Measurements from ENCODE around the gene EDA. TPM values are rescaled to one million over a fixed set of nuclear protein-coding genes. Genes with fewer than 3 reads are reported as not detected.

The EDA gene
- 0.98 and 1.1 TPM in 2 replicates for total RNA-seq (2014; rRNA removed; shearing (Covaris generic))
- 2.1 and 2.5 TPM in 2 replicates for polyA plus RNA-seq (2015; cell fraction: cytosol; rRNA removed)
- 0.45 and 2.0 TPM in 2 replicates for polyA plus RNA-seq (2015; cell fraction: nucleus; rRNA removed)

DNA sequence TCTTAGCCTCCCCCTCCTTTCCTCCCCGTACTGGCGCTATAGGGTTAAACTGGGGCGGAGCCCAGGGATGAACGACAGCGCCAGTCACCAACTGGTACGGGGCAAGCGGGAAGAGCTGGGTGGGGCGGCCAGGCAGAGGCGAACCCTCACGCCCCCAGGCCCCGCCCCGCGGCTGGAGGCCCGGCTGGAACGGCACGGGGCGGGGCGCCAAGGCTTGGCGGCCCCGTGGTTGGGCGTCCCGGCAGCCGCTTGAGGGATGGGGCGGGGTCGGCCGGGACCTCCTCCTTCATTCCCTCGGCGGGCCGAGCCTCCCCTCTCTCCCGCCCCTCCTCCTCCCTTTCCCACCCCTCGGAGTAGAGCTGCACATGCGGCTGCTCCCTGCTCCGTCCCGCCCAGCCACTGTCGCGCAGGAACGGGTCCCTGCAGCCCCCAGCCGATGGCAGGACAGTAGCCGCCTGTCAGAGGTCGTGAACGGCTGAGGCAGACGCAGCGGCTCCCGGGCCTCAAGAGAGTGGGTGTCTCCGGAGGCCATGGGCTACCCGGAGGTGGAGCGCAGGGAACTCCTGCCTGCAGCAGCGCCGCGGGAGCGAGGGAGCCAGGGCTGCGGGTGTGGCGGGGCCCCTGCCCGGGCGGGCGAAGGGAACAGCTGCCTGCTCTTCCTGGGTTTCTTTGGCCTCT, at the start of gene EDA:
TSS of gene EDA (plus strand) at position 335 of the 678 bp plus-strand sequence.
- in situ Hi-C loops (cut with HindIII; ENCODE audit: low pct_unique_long_range_greater_than_20kb, low sequenced_read_pairs) = no loop called here
- peak; percentile 85 for DNase-seq (ENCODE audit: low read depth, low spot score)

DNA sequence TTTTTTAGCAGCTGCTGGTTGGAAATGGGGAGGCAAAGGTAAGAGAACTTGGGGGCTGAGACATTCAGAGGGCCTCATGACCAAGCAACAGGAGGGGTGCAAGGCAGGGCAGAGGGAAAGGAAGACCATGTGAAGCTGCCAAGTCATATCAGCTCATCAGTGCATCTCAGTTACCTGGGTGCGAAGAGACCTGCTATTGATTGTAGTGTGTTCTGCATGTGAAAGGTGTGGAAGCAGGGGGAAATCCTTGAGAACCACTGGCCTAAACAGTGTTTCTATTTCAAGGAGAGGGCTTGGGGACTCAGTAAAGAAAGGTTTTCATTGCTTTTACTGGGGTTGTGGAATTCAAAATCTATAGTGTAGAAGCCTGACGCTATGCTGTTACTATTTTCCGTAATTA, 47.1 kb upstream of the EDA start:
- no peak for DNase-seq (ENCODE audit: low read depth, low spot score)
- in situ Hi-C loops (cut with HindIII; ENCODE audit: low pct_unique_long_range_greater_than_20kb, low sequenced_read_pairs) = no loop called here

DNA sequence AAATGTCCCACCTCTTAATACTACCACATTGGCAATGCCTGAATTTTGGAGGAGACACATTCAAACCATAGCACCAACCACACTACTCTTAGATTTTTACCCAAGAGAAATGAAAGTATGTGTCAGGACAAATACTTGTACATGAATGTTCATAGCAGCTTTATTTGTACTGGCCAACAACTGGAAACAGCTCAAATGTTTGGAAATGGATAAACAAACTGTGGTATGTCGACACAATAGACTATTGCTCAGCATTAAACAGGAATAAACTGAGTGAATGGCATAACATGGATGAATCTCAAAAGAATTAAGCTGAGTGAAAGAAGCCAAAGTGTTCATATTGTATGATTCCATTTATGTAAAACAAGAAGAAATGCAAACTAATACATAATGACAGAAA, 18.5 kb upstream of the EDA start:
- in situ Hi-C loops (cut with HindIII; ENCODE audit: low pct_unique_long_range_greater_than_20kb, low sequenced_read_pairs) = no loop called here

DNA sequence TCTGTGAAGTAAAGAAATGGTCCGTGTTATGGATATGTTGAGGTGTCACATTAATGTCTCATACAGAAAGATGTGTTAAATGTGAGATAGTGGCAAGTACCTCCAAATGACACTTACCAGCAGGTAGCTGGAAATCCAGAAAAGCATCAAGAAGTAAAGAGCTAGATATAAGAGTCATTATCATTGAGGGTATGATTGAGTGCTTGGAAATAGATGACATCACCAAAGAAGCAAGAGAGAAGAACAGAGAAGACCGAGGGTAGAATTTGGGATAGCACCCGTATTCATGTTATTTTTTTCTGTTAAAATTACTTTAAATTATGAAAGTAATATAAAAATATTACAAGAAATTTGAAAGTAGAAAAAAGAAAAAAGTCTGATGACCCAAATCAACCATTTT, 15.7 kb upstream of the EDA start:
- DNase-seq (ENCODE audit: low read depth, low spot score) = no peak
- in situ Hi-C loops (cut with HindIII; ENCODE audit: low pct_unique_long_range_greater_than_20kb, low sequenced_read_pairs) = no loop called here

More for the DNA sequence above, 18.5 kb upstream of the EDA start:
- no peak for DNase-seq (ENCODE audit: low read depth, low spot score)

DNA sequence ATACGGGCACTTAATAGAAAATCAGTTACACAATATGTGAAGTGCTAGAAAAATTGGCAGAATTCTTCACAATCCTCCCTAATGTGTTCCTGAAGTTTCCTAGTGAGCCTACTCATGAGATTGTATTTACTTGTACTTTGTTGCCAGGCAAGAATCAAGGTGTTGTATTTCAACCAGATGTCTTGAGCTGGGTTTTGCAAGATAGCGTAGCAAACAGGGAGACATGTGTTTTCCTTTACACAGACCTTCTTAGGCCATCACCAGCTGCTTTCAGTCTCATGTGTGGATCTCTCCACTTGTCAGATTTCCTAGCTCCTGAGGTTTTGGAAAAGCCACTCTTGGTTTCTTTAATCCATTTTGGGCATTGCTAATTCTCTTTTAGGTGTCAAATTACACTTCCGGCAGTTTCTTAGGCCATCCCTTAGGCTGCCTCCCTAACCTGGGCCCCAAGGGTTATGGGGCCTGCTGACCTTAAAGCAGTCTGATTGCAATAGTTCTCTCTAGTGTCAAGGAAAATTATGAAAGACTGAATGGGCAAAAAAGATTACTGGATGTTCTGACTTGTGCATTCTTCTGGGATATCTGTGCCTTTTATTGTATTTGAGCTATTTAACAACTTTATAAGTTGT, 12.2 kb upstream of the EDA start:
- in situ Hi-C loops (cut with HindIII; ENCODE audit: low pct_unique_long_range_greater_than_20kb, low sequenced_read_pairs) = no loop called here
- DNase-seq (ENCODE audit: low read depth, low spot score) = no peak

DNA sequence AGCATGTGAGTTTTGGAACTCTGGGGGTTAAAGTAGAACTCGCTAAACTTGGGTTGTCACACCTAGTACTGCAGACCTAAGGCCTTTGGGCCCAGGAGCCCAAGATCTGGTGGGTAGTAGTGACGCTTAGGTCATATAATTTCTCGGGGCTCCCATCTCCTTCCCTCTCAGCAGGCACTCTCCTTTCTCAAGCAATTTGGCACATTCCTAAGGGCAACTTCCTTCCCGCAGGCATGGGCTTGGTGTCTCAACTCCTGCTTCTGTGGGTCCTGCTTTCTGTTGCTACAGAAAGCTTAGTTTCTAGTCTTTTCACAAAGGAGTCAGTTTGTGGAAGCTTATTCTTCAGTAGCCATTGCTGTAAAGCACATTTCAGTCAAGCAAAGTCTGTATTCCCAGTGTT, 10.4 kb upstream of the EDA start:
- DNase-seq (ENCODE audit: low read depth, low spot score) = no peak
- in situ Hi-C loops (cut with HindIII; ENCODE audit: low pct_unique_long_range_greater_than_20kb, low sequenced_read_pairs) = no loop called here

DNA sequence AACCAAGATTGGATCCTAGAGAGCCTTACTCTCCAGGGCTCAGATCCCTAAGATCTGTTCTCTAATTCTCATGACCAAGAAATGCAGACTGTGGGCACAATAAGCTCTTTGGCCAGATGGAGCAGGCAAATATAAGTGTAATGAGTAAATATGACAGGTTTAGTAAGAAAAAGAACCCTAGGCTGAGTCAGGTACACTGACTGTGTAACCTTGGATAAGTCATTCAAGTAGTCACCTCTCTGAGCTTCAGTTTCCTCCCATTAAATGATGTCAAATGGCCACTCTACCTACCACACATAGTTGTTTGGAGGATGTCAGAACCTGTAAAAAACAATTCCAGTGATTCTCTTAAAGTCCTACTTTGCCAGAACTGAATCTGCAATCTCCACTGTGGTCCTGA, 8.3 kb upstream of the EDA start:
- DNase-seq (ENCODE audit: low read depth, low spot score) = no peak
- in situ Hi-C loops (cut with HindIII; ENCODE audit: low pct_unique_long_range_greater_than_20kb, low sequenced_read_pairs) = no loop called here

DNA sequence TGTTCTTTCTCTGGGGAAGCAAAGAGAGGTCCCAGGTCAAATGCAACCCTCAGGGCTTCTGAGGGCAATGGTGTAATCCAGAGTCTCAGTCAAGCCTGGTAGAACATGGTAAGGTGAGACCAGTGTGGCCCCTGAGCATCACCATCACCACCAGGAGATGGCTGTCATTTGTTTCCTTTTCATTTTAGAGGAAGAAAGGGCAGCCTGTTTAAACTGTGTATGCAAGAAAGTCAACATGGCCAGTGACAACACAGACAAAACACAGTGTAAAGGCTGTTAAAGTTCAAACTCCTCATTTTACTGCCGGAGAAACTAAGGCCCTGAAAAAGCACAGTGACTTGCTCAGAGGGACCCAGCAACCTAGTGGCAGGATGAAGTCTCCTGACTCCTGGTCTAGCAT, 2.0 kb upstream of the EDA start:
- no peak for DNase-seq (ENCODE audit: low read depth, low spot score)
- in situ Hi-C loops (cut with HindIII; ENCODE audit: low pct_unique_long_range_greater_than_20kb, low sequenced_read_pairs) = no loop called here

DNA sequence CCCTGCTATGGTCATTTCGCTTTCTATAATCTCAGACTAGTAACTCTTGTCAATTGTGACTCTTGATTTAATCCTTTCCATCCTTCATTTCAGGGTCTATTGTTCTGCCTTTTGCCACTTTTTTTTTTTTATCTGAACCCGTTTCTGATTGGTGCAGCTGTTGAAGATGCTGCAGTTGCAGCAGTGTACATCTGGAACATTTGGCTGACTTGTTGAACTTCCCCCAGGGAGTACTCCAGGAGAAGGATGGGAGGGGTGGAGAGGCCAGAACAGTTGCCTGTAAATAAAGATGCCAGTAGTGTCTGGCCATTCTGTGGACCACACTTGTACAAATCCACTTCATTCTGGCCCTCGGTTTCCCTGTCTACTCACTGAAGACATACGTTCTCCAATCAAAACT, 1.0 kb upstream of the EDA start:
- in situ Hi-C loops (cut with HindIII; ENCODE audit: low pct_unique_long_range_greater_than_20kb, low sequenced_read_pairs) = no loop called here
- DNase-seq (ENCODE audit: low read depth, low spot score) = no peak

DNA sequence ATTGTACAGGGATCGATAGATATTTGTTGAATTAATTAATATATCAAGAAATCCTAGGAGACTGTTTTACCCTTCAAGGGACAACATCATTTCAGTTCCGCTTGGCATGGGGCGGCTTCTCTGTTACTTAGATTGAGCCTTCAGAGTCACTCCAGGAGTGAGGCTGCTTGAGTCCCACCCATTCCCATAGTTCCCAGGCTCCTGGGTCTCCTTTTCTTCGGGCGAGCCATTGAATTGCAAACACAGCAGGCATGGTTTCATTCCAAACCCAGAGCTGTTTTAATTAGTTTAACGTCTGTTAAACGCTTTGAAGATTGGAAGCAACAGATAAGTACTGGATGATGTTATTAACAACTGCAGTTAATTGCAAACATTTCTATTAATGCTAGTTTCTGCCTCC, 571 bp upstream of the EDA start:
- in situ Hi-C loops (cut with HindIII; ENCODE audit: low pct_unique_long_range_greater_than_20kb, low sequenced_read_pairs) = no loop called here
- no peak for DNase-seq (ENCODE audit: low read depth, low spot score)

DNA sequence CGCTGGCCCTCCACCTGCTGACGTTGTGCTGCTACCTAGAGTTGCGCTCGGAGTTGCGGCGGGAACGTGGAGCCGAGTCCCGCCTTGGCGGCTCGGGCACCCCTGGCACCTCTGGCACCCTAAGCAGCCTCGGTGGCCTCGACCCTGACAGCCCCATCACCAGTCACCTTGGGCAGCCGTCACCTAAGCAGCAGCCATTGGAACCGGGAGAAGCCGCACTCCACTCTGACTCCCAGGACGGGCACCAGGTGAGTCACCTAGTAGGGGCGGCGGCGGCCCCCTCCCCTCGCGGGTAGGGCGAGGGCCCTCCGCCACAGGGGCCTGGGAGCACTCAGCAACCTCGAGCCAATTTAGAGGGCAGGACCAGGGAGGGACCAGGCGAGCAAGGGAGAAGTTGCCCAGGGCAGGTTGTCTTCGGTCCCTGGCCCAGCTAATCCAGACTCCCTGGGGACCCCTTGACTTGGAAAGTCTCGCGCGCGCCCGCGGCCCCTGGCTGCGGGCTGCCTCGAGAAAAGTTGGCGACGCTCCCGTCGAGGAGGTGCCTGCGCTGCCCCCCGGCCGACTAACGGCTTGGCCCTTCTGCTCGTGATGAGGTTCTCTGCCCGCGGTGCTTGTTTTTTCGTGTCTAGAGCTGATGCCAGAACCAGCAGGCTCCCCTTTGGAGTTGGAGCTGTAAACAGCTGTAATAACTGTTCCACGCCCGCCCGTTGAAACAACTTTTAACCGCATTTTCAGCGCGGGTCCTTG, 717 bp downstream of the EDA start:
- in situ Hi-C loops (cut with HindIII; ENCODE audit: low pct_unique_long_range_greater_than_20kb, low sequenced_read_pairs) = no loop called here
- DNase-seq (ENCODE audit: low read depth, low spot score) = no peak

DNA sequence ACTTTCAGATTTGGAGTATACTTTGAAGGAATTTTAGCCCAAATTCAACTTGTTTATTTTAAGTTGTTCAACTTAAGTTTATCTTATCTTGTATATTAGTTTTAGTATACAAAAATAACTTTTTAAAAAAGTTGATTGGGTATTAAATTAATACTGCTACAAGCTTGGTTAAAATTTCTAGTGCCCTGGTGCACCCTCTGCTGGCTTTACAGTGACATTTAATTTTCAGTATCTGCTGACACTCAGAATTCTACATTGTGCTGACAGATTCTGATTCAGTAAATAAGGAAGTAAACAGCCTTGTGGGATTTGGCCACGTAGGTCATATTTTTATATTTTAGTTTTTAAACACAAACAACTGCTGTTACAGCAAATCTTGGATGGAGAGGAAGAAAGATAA, 2.9 kb downstream of the EDA start:
- peak; percentile 53 for DNase-seq (ENCODE audit: low read depth, low spot score)
- in situ Hi-C loops (cut with HindIII; ENCODE audit: low pct_unique_long_range_greater_than_20kb, low sequenced_read_pairs) = no loop called here

DNA sequence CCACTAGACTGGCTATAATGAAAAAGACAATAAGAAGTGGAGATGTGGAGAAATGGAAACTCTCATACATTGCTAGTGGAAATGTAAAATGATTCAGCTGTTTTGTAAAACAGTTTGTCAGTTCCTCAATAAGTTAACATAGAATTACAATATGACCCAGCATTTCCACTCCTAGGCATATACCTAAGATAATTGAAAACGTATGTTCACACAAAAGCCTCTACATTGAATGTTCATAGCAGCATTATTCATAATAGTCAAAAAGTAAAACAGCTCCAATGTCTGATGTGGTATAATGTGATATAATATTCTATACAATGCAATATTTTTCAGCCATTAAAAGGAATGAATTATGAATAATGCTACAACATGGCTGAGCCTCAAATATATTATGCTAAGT, 10.2 kb downstream of the EDA start:
- in situ Hi-C loops (cut with HindIII; ENCODE audit: low pct_unique_long_range_greater_than_20kb, low sequenced_read_pairs) = no loop called here

DNA sequence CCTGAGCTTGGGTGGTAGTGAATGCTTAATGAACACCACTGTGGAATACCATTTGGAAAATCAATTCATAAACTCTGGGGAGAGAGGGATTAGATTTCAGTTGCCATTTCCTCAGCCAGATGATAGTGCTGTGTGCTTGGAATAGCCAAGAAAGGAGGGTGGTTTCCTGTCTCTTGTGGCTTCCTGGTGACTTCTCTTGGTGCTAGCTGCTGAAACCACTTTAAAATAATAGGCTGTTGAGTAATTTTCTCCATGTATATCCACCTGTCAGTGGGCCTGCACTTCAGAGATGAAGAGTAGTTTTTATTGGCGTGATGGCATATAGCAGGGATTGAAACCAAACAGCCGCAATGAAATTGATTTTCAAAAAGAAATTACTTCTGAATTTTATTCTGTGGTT, 11.8 kb downstream of the EDA start:
- in situ Hi-C loops (cut with HindIII; ENCODE audit: low pct_unique_long_range_greater_than_20kb, low sequenced_read_pairs) = no loop called here
- DNase-seq (ENCODE audit: low read depth, low spot score) = no peak

More for the DNA sequence above, 10.2 kb downstream of the EDA start:
- DNase-seq (ENCODE audit: low read depth, low spot score) = no peak

DNA sequence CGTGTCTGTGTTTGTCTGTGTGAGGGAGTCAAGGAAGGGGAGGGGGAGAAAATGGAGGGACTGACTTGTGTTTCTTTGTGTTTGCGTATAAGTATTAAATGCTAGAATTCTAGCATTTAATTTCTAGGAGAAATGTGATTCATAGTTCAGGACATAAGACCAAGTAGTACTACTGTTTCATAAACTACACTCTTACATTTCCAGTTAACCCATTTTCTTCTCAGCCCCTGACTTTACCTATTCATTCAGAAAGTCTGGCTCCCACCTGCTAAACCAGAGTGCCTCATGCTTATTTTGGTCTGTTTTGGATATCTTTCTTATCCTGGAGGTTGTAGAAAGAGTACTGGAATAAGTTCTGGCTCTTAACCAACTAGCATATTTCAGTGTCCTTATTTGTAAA, 14.2 kb downstream of the EDA start:
- in situ Hi-C loops (cut with HindIII; ENCODE audit: low pct_unique_long_range_greater_than_20kb, low sequenced_read_pairs) = no loop called here

DNA sequence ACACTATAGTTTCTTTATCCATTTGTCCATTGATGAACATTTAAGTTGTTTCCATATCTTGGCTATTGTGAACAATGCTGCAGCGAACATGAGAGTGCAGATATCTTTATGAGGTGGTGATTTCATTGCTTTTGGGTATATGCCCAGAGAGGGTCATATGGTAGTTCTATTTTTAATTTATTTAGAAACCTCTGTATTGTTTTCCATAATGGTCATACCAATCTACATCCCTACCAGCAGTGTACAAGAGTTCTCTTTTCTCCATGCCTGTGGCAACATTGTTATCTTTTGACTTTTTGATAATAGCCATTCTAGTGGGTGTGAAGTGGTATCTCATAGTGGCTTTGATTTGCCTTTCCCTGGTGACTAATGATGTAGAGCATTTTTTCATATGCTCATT, 48.8 kb downstream of the EDA start:
- in situ Hi-C loops (cut with HindIII; ENCODE audit: low pct_unique_long_range_greater_than_20kb, low sequenced_read_pairs) = no loop called here
- DNase-seq (ENCODE audit: low read depth, low spot score) = no peak

More for the DNA sequence above, 14.2 kb downstream of the EDA start:
- DNase-seq (ENCODE audit: low read depth, low spot score) = no peak

DNA sequence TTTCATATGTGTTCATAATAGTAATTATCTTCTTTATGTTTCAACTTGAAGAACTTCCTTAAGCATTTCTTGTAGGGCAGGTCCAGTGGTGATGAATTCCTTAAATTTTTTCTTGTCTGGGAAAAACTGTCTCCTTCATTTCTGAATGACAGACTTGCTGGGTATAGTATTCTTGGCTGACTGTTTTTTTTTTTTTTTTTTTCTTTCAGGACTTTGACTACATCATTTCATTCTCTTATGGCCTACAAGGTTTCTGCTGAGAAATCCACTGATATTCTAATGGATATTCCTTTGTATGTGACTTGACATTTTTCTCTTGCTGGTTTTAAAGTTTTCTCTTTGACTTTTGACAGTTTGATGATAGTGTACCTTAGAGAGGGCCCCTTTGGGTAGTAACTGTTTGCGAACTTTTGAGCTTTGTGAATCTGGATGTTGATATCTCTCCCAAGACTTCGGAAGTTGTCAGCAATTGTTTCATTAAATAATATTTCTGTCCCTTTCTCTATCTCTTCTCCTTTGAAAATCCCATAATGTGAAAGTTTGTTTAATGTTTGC, 54.2 kb downstream of the EDA start:
- no peak for DNase-seq (ENCODE audit: low read depth, low spot score)

DNA sequence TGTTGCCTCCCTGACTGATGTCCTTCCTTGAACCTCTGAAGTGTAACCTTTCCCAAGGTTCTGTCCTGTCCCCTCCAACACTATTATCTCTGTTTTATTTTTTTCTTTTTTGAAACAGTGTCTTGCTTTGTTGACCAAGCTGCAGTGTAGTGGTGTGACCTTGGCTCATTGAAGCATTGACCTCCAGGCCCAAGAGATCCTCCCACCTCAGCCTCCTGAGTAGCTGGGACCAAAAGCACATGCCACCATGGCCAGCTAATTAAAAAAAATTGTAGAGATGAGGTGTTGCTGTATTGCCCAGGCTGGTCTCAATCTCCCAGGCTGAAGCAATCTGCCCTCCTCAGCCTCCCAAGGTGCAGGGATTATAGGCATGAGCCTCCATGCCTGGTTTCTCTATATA, 59.0 kb downstream of the EDA start:
- in situ Hi-C loops (cut with HindIII; ENCODE audit: low pct_unique_long_range_greater_than_20kb, low sequenced_read_pairs) = no loop called here
- no peak for DNase-seq (ENCODE audit: low read depth, low spot score)

More for the DNA sequence above, 54.2 kb downstream of the EDA start:
- in situ Hi-C loops (cut with HindIII; ENCODE audit: low pct_unique_long_range_greater_than_20kb, low sequenced_read_pairs) = no loop called here

Measured in SK-MEL-5 (cell line).